Activated T-cell treated with anti-CD3 and anti-CD28 coated beads for 4 hours (primary cell): Measurements from ENCODE around the gene NUP85.
"Not testable (repeated sequence)": the region's sequence is repeated elsewhere in the genome, so short reads cannot be mapped to it uniquely, and the experiment has no call there.

Experiments
- DNase-seq: peaks from one replicate; pipeline ENCODE4 v3.0.0-alpha.2; 2020

The NUP85 gene

DNA sequence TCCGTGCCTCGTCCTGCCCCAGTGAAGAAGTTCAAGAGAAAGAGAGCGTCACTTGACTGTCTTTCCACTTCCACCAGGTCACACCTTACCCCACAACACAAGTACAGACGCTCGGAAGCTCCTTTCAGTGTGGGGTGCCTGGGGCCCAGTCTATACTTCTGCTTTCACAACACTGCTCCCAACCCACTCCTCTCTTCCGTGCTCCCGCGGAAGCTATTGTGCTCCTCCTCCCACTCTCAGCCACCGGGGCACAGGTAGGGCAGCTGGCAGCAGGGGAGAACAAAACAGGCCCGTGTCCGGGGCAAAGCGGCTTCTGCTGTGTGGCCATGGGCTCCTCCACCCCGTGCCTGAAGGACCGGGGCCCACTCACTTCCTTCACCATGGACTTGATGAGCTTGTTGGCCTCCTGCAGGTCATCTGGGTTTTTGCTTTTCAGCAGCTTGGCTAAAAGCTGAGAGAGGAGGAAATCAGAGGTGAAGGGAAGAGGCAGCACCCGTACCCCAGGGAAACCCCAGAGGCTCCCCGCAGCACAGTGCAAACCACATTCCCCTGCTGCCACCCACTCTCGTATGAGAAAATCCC lies 37.1 kb downstream of the NUP85 start:
- DNase-seq: no peak

DNA sequence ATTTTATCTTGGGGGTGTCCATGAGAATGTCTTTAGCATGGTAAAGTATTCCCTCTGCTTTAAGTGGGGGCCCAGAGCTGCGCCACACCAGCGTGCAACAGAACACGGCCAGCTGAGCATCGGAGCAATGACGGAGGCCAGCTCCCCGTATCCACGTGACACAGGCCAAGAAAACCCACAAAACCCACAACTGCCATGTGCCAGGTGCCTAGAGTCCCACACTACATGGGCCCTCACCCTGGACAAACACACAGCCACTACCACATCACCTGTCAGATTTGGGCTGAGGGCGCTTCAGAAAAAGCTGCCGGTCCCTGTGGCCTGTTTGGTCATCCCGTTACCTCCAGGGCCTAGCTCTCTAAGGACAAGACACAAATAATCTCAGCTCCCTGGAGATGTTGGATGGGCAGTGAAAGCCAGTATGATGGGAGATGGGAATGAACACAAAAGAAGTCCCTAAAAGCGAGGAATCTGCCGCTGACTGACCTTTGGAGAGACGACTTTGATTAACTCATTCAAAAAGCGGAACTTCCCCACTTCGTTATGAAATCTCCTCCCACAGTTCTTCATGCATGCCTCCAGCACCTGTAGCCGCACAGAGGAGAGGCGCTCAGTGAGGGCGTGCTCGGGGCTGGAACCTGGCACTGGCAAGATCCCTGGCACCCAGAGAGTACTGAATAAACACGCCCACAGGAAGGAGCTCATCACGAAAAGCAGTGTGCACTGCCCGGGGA lies 38.8 kb downstream of the NUP85 start:
- no peak for DNase-seq

DNA sequence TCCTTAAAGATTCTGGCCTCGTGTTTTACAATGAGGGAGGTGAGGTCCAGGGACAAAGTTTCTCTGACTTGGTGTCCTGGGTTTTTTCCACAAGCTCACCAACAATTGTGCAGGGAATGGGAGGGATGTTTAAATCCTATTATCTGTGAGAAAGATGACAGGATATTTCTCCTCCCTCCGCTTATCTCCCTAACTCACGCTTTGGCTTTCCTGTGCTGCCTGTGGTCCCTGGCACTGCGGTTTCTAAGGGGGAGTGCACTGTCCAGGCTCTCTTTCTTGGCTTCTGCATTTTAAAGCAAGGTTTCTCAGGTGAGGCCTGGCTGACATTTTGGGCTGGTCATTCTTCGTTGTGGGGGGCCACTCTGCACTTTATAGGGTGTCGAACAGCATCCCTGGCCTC lies 39.5 kb downstream of the NUP85 start:
- no peak for DNase-seq

DNA sequence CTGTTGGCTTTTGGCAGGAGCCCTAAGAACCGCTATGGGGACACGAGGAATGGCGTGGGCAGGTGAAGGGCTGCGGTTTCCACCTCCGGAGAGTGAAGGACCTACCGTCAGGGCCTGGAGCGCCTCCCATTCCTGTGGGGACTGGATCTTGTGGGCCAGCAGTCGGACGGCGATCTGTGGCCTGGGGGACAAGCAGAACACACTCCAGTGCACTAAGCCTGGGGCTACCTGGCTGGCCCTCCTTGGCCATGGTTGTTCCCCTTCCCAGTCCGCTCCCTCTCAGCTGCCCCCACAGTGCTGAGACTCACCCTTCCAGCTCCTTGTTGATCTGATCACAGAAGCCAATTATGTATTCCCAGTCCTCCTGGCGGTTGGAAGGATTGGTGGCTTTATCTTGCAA lies 40.9 kb downstream of the NUP85 start:
- no peak for DNase-seq

- DNase-seq: no peak
Observed at GRCh38 chr17:75249564-75249963, 44.1 kb downstream of the NUP85 start.

GRCh38 chr17:75250009-75250471 lies 44.6 kb downstream of the NUP85 start:
- DNase-seq: peak; percentile 76

DNA sequence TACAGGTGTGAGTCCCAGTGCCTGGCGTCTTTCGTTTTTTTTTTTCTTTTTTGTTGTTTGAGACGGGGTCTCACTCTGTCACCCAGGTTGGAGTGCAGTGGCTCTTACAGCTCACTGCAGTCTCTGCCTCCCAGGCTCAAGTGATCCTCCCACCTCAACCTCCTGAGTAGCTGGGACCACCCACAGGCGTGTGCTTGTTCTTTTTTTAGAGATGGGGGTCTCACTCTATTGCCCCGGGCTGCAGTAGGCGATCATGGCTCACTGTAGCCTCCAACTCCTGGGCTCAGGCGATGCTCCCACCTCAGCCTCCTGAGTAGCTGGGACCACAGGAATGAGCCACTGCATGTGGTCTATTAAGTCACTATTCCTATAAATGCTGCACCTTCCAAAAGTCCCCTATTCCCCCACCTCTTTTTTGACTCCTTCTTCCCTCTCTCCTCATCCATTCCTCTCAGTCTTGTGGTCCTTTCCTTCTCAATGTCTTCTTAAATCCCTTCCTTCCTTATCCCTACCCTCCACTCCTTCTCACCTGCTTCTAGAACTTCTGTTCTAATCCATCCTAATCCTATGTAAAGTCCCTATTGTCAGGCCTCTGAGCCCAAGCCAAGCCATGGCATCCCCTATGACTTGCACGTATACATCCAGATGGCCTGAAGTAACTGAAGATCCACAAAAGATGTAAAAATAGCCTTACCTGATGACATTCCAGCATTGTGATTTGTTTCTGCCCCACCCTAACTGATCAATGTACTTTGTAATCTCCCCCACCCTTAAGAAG lies 46.7 kb downstream of the NUP85 start:
- DNase-seq: no peak

DNA sequence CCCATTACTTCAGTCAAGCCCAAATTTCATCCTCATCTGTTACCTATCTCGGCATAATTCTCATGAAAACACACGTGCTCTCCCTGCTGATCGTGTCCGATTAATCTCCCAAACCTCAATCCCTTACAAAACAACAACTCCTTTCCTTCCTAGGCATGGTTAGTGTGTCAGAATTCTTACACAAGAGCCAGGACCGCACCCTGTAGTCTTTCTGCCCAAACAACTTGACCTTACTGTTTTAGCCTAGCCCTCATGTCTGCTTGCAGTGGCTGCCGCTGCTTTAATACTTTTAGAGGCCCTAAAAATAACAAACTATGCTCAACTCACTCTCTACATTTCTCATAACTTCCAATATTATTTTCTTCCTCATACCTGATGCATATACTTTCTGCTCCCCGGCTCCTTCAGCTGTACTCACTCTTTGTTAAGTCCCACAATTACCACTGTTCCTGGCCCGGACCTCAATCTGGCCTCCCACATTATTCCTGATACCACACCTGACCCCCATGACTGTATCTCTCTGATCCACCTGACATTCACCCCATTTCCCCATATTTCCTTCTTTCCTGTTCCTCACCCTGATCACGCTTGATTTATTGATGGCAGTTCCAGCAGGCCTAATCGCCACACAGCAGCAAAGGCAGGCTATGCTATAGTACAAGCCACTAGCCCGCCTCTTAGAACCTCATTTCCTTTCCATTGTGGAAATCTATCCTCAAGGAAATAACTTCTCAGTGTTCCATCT lies 50.6 kb downstream of the NUP85 start:
- DNase-seq: not testable (repeated sequence)

DNA sequence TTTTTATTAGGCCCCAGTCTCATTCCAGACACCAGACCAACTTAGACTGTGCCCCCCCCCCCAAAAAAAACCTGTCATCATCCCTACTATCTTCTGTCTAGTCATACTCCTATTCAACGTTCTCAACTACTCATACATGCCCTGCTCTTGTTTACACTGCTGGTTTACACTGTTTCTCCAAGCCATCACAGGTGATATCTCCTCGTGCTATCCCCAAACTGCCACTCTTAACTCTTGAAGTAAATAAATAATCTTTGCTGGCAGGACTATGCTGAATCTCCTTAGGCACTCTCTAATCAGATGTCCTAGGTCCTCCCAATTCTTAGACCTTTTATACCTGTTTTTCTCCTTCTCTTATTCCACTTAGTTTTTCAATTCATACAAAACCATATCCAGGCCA lies 51.7 kb downstream of the NUP85 start:
- not testable (repeated sequence) for DNase-seq

GRCh38 chr17:75260641-75261335 lies 55.3 kb downstream of the NUP85 start:
- DNase-seq: peak; percentile 44

GRCh38 chr17:75261336-75262111 lies 56.0 kb downstream of the NUP85 start, which contains the start of the genes GGA3 and MRPS7:
TSS of gene GGA3 (minus strand) at chr17:75261606. CDS start at chr17:75261587, 19 bp downstream.
TSS of gene MRPS7 (plus strand) at chr17:75261879. CDS start at chr17:75261901, 22 bp downstream.
- peak; percentile 93 for DNase-seq

GRCh38 chr17:75262112-75262606 lies 56.7 kb downstream of the NUP85 start:
- DNase-seq: no peak

- no peak for DNase-seq
Observed at GRCh38 chr17:75263055-75263454, 57.6 kb downstream of the NUP85 start.

- no peak for DNase-seq
Observed at GRCh38 chr17:75265614-75266315, 60.3 kb downstream of the NUP85 start.

DNA sequence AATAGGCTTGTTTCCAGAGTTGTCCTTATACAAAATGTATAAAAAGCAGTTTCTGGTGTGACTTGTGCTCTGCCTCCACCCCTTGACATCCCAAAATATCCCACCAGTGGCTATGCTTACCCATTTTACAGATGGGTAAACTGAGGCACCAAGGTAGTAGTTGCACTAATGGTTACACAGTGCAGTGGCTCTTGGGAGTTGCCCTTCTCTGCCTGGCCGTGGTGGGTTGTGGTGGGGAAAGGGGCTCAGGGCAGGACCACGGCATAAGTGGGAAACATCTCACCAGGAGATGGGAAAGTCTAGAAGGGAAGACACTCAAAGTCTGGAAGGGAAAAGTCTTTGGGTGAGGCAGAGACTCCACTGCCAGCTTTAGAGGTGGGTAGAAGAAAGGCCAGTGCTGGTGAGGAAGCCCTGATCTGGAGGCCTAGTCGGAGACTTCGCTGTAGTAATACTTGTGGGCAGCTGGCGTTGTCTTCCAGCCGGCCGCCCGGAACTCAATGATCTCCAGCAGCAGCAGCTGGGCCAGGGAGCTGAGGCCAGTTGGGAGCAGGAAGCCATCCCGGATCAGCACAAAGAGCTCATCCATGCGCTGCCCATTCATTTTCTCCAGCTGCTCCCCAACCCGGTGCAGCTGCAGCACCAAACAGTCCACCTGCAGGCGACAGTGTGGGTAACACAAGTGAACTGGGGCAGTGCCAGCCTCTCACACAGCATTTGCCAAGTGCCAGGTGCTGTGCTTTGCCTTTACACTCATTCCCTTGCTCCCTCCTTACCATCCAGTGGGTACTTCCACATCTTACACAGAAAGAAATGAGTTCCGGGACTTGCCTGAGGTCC lies 61.1 kb downstream of the NUP85 start:
- no peak for DNase-seq

DNA sequence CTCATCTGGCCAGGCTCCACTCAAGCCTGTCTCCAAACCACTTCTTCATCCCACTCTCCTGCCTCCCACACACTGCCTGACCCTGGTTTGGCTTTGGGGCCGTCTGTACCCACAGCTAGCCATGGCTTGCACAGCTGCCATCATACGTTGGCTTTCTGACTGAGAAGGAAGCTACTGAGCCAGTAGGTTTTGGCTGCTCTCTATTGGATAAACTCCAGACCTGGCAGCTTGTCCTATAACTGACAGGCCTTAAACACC lies 61.6 kb downstream of the NUP85 start:
- DNase-seq: no peak

DNA sequence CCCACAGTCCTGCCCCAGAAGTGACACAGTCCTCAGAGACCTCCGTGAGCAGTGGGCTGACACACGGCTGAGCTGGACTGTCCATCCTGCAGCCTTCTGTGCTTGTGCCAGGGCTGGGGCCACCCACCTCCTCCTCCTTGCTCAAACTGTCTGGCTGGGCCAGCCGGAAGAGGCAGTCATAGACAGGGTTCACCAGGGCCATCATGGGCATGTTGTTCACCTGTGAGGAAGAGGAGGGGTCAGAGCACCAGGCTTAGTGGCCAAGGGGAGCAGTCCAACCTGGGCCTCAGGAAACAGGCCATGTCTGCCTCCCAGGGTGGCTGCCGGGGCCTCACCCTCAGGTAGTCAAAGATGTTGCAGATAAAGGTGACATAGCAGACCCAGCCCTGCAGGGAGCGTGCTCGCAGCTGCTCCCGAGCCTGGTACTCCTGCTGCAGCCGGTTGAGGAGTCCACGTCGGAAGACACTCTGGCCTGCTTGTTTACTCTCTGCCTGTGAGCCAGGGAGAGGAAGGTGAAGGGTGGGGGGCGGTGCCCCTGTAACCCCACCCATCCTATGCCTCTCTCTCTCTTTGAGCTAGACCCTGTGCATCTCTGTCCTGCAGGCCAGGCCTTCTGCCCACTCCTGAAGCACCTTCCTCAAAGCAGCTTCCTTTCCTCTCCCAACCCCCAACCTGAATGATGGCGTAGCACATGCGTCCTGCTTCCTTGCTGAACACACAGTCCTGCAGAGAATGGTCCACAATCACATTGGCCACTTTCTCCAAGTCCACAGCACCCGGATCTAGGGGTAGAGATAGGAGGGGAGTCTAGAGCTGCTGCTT lies 62.1 kb downstream of the NUP85 start:
- no peak for DNase-seq

DNA sequence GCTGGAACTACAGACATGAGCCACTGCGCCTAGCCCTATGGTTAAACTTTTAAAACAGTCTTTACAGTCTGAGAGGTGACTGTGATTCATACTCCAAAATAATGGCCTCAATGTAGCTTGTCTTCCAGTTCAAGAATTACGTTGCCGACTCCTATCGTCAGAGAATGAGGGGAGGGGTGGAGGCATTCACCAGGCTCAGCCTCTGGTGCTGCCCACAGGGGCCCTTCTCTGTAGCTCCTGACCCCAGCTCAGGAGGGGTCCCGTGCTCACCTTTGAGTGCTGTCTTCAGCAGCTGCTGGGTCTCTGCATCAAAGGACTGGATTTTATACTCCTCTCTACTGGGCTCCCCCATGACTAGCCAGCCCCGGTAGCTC lies 64.4 kb downstream of the NUP85 start:
- DNase-seq: no peak
